Activated CD8-positive, alpha-beta T cell treated with anti-CD3 and anti-CD28 coated beads for 36 hours (primary cell): ENCODE data around the gene EXOSC10. TPM values are rescaled to one million over a fixed set of nuclear protein-coding genes. Genes with fewer than 3 reads are reported as not detected.
"Not testable (repeated sequence)": the region's sequence is repeated elsewhere in the genome, so short reads cannot be mapped to it uniquely, and the experiment has no call there.

Source experiments
- ATAC-seq: fragments of 200-7000 bp; cut with Tn5 transposase; one replicate; pipeline ENCODE4 v1.10.0; 2021; ENCODE audit warnings: mild to moderate bottlenecking, moderate library complexity
- CTCF ChIA-PET: fragments of 350-600 bp; sonication (Branson Sonifier 250); formaldehyde crosslinking; loops from one replicate; lab custom pipeline; 2021; ENCODE audit warnings: antibody characterized with exemption; lab: Charles Lee
- POLR2A ChIA-PET: fragments of 350-600 bp; sonication (Branson Sonifier 250); formaldehyde crosslinking; loops from one replicate; lab custom pipeline; 2021; ENCODE audit warnings: antibody characterized with exemption; lab: Charles Lee
- DNase-seq: peaks from one replicate; pipeline ENCODE4 v3.0.0-alpha.2; 2020
- H3K27ac Mint-ChIP-seq: one replicate; pipeline ENCODE4 v1.8.0; 2021; ENCODE audit warnings: mild to moderate bottlenecking, mixed read lengths
- H3K27me3 Mint-ChIP-seq: one replicate; pipeline ENCODE4 v1.8.0; 2021; ENCODE audit warnings: mixed read lengths
- H3K36me3 Mint-ChIP-seq: one replicate; pipeline ENCODE4 v1.8.0; 2021; ENCODE audit warnings: low read depth, mixed read lengths
- H3K4me1 Mint-ChIP-seq: one replicate; pipeline ENCODE4 v1.8.0; 2021; ENCODE audit warnings: low read depth, mixed read lengths
- H3K4me3 Mint-ChIP-seq: one replicate; pipeline ENCODE4 v1.8.0; 2021; ENCODE audit warnings: mild to moderate bottlenecking, moderate library complexity, mixed read lengths
- H3K9me3 Mint-ChIP-seq: one replicate; pipeline ENCODE4 v1.8.0; 2021; ENCODE audit warnings: mixed read lengths
- CTCF ChIP-seq: fragments of 200-600 bp; IDR thresholded peaks from one replicate; pipeline ENCODE4 v1.8.0; 2022; ENCODE audit warnings: antibody characterized with exemption, mild to moderate bottlenecking
- intact Hi-C: fragments of 100-400 bp; cut with micrococcal nuclease; formaldehyde crosslinking; loops from one replicate; pipeline ENCODE4 v1.10.0; 2022
- total RNA-seq, 2 experiments: library from RNA; stranded (reverse); gene quantifications; one replicate each; pipeline ENCODE4 v1.2.3, GENCODE V29; 2021

The EXOSC10 gene
- total RNA-seq, 2 experiments from 2014 or later: 66.6 to 69.8 TPM

- ChIA-PET CTCF (interaction anchor here (8.1 kb wide), 1 partner anchor 15 kb away, joined by 62 read pairs; no protein-coding TSS in a partner anchor), POLR2A (interaction anchor here (0.5 to 4.1 kb wide), 7 partner anchors 10 to 163 kb away, joined by 3 to 25 read pairs (median 3); no protein-coding TSS in a partner anchor)
- no peak for ATAC-seq
- H3K36me3 Mint-ChIP-seq: peaks cover 11% of the 10 kb centered on the region
- no peaks in the 10 kb centered on the region for H3K27me3 Mint-ChIP-seq
- intact Hi-C loops: no loop called here
- TF ChIP-seq CTCF: no peak
- H3K4me3 Mint-ChIP-seq: no peak overlapping the region
- peaks cover 7% of the 10 kb centered on the region for H3K4me1 Mint-ChIP-seq
- H3K27ac Mint-ChIP-seq: no peak overlapping the region
- no peaks in the 10 kb centered on the region for H3K9me3 Mint-ChIP-seq
- no peak for DNase-seq
These were observed 47.7 kb downstream of the EXOSC10 start for GRCh38 chr1:11051781-11052511.

- POLR2A ChIA-PET: interaction anchor here (1.0 to 4.1 kb wide), 5 partner anchors 11 to 164 kb away, joined by 3 to 25 read pairs (median 5); partner anchors contain the start of gene TARDBP
- H3K36me3 Mint-ChIP-seq, H3K4me3 Mint-ChIP-seq, DNase-seq, H3K9me3 Mint-ChIP-seq, H3K27me3 Mint-ChIP-seq, intact Hi-C loops, H3K4me1 Mint-ChIP-seq, H3K27ac Mint-ChIP-seq, ATAC-seq: not testable (repeated sequence)
- CTCF ChIA-PET: interaction anchor here (8.1 kb wide), 1 partner anchor 14 kb away, joined by 62 read pairs; no protein-coding TSS in a partner anchor
These were observed 48.5 kb downstream of the EXOSC10 start for GRCh38 chr1:11051121-11051520.

DNA sequence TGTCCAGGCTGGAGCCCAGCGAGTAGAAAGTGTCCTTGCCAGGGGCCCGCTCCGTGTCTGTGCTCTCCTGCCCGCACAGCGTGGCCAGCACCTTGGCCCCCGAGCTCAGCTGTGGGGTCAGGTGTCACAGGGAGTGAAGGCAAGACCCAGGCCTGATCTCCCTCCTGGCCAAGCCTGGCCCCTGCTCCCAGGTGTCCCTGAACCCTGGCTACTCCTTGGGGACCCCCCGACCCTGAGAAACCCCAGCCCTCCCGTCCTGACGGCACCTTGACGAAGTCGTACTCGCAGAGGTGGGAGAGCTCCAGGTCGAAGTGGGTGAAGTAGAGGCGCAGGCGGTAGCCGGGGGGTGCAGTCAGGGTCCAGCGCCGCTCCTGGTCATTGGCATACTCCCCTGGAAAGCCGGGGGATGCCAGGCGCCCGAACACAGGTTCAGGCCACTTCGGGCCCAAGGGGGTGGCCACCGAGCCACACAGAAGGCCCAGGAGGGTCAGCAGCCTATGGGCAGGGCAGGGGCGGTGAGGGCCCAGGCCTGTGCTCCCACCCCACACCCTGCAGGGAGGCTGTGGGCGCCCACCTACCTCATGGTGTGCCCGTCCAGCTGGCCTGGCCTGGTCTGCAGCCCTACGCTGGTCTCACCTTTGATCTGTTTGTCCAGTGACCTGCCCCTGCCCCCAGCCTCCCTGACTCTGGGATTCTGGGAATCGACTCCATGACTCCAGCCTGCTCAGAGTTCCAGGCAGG, 52.9 kb downstream of the EXOSC10 start, which contains the start of gene MASP2:
MASP2 (minus strand) TSS at position 615 of the 741 bp plus-strand sequence; CDS start at position 583, 32 bp downstream.
- Mint-ChIP-seq H3K4me3 (no peak within 1 kb of the TSS), H3K4me1 (no peaks in the 10 kb centered on the region), H3K27ac (no peak within 1 kb of the TSS), H3K27me3 (no peaks in the 10 kb centered on the region), H3K36me3 (no peaks in the 10 kb centered on the region), H3K9me3 (no peaks in the 10 kb centered on the region)
- DNase-seq: no peak
- no peak for ATAC-seq
- ChIA-PET POLR2A (interaction anchor here (0.9 to 1.0 kb wide), 2 partner anchors 15 to 23 kb away, joined by 3 read pairs; no protein-coding TSS in a partner anchor), CTCF (interaction anchor here (8.1 kb wide), 1 partner anchor 9 kb away, joined by 62 read pairs; no protein-coding TSS in a partner anchor)
- no peak for TF ChIP-seq CTCF
- intact Hi-C loops: no loop called here

DNA sequence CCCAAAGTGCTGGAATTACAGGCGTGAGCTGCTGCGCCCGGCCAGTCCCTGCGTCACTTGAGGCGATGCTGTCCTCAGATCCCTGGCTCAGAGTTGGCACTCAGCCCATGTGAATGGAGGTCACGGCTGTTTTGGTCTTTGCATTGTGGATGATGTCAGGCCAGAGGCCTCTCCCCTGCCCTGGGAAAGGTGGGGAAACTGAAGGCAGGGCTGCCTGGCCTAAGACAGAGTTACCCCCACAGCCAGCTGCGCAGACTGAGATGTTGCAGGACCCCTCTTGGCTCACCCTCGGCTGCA, 53.5 kb downstream of the EXOSC10 start:
- Mint-ChIP-seq H3K36me3 (no peaks in the 10 kb centered on the region), H3K9me3 (no peaks in the 10 kb centered on the region), H3K4me1 (no peaks in the 10 kb centered on the region), H3K4me3 (no peak overlapping the region), H3K27me3 (no peaks in the 10 kb centered on the region), H3K27ac (no peak overlapping the region)
- no peak for TF ChIP-seq CTCF
- DNase-seq (no peak), ATAC-seq (no peak)
- intact Hi-C loops: no loop called here
- ChIA-PET CTCF (interaction anchor here (8.1 kb wide), 1 partner anchor 9 kb away, joined by 62 read pairs; no protein-coding TSS in a partner anchor), POLR2A (interaction anchor here (0.9 kb wide), 1 partner anchor 24 kb away, joined by 3 read pairs; no protein-coding TSS in a partner anchor)

- ChIA-PET CTCF (interaction anchor here (8.1 kb wide), 1 partner anchor 8 kb away, joined by 62 read pairs; no protein-coding TSS in a partner anchor), POLR2A (interaction anchor here (0.7 to 0.9 kb wide), 2 partner anchors 24 to 693 kb away, joined by 3 read pairs; no protein-coding TSS in a partner anchor)
- no peak for TF ChIP-seq CTCF
- Mint-ChIP-seq H3K27ac (no peak overlapping the region), H3K36me3 (no peaks in the 10 kb centered on the region), H3K27me3 (no peaks in the 10 kb centered on the region), H3K4me3 (no peak overlapping the region), H3K9me3 (no peaks in the 10 kb centered on the region), H3K4me1 (no peaks in the 10 kb centered on the region)
- intact Hi-C loops: no loop called here
- ATAC-seq (no peak), DNase-seq (no peak)
These were observed 54.0 kb downstream of the EXOSC10 start for GRCh38 chr1:11045428-11046269.
